GM18520 (cell line): ENCODE data around the gene ZFAND3.

Experiments used
- ATAC-seq: cut with Tn5 transposase; IDR thresholded peaks from one replicate; pipeline ENCODE4 v1.9.1; 2021; ENCODE audit not compliant: unreplicated experiment

ZFAND3 gene

GRCh38 chr6:38194282-38194572 lies 374.7 kb downstream of the ZFAND3 start:
- no peak for ATAC-seq

DNA sequence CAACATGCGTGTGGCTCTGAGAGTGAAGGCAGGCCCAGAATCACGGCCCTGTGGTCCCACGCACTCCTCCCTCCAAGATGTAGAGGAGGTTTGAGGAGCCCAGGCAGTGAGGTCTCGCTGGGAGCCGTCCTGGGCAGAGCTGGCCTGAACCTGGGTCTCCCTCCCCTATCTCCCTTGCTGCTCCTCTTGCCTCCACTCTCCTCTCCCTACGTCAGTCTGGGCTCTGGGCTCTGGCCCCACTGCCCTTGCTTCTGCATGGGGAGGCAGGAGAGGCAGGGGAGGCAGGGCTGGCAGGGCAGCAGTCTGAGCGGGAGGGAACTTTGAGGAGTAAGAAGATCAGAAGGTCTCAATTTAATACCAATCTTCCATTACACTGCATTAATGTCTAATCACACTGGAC lies 375.1 kb downstream of the ZFAND3 start:
- ATAC-seq: no peak

DNA sequence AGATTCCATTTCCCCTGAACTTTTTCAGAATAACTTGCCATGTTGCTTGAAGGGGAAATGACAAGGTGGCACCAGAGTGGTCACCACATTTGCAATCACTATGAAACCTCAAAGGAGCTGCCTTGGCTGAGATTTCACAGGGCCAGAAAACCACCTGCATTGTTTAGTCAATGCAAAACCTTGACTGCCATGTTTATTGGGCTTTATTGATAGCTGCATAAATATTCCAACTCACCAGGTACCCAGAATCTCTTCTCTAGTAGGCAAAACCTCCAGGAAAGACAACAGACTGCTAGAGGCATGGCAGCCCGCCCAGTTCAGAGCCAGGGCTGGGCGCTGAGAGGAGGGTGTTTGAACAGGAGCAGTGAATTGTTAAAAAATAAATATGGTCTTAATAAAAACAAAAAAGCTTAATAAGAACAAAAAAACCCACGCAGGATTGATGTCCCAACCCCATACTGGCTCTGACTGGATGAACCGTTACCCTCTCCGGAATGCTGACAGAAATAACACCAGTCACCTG lies 375.6 kb downstream of the ZFAND3 start:
- ATAC-seq: no peak

GRCh38 chr6:38198219-38198618 lies 378.7 kb downstream of the ZFAND3 start:
- no peak for ATAC-seq
